ENCODE results near the gene NT5DC2.
A peak's percentile ranks its signal among the peaks of the same experiment; 100 is the strongest.
"Not testable (repeated sequence)": the region's sequence is repeated elsewhere in the genome, so short reads cannot be mapped to it uniquely, and the experiment has no call there.

Gene NT5DC2

GRCh38 chr3:52537165-52537620 lies 3.5 kb upstream of the NT5DC2 start:
- DNase-seq, result no peak

GRCh38 chr3:52536369-52537164 lies 2.9 kb upstream of the NT5DC2 start, which contains the start of gene UQCC5:
UQCC5 (plus strand) TSS chr3:52536605; CDS start chr3:52536756, 151 bp downstream.
- DNase-seq, result peak; percentile 99

DNA sequence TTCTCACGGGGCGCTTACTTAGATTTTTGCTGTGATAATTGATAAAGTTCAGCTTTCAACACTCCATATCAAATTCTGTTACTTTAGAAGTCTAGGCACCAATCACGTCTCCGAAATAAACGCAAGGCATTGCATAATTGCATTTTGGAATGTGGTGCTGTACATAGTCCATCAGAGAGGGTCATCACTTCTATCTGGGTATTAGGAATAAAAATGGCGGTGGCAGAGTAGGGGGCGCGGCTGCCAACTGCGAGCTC lies 2.4 kb upstream of the NT5DC2 start:
- no peak for DNase-seq

DNA sequence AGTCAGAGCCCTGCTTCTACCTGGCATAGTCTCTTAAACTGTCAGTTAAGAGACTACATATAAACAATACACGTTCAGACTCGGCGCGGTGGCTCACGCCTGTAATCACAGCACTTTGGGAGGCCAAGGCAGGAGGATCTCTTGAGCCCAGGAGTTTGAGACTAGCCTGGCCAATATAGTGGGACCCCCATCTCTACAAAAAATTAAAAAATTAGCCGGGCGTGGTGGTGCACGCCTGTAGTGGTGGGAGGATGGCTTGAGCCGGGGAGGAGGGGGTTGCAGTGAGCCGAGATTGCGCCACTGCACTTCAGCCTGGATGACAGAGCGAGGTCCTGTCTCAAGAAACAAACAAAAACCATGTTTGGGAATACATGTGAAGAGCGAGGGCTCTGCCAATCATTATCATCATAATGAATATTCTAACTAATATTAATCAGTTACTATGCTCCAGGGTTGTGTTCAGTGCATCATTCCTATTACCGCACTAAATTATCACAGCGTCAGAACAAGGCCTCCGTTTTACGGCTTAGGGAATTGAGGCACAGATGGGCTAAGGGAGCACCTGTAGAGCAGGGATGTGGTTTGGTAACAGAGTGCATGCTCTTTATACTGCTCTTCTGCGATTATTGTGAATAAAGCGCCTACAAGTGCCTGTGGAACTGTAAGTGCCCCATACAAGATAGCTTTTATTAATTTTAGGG lies 1.9 kb upstream of the NT5DC2 start:
- DNase-seq, result peak; percentile 3

- DNase-seq, result peak; percentile 4
These were observed 875 bp upstream of the NT5DC2 start for GRCh38 chr3:52534281-52535183.

DNA sequence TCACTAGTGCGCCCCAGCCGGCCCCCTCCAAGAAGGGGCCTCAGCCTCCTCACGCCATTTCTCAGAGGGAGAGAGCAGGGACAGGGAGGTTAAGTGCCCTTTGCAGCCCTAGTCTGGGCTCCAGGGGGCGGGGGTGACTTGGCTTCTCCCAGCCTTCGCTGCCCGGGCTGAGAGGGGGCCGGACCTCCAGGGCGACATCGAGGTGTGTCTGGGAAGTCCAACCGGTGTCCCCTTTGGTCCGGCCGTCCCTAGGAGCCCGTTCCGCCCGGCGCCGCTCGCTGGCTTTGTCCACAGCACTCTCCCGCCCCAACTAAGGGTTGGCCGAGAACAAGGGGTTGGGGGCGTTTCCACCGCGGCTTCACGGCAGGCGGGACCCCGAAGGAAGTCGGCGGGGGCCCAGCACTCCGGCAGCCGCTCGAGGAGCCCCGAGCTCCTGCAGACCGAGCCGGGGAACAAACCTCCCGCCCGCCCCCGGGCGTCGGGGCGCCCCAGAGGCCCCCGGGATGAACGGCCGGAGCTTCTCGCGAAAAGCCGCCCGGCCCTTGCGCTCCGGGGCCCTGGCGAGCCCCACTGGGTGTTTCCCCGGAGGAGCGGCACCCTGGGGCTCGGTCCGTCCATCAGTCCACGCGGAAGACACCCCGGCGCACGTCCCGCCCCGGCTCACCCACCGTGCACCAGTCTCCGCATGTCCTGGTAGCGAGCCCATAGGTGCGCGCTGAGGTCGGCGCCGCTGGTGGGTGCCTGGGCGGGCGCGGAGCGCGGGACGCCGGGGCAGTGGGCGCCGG lies 627 bp downstream of the NT5DC2 start:
- peak; percentile 50 for DNase-seq

GRCh38 chr3:52532517-52532837 lies 1.2 kb downstream of the NT5DC2 start:
- DNase-seq, result peak; percentile 32

DNA sequence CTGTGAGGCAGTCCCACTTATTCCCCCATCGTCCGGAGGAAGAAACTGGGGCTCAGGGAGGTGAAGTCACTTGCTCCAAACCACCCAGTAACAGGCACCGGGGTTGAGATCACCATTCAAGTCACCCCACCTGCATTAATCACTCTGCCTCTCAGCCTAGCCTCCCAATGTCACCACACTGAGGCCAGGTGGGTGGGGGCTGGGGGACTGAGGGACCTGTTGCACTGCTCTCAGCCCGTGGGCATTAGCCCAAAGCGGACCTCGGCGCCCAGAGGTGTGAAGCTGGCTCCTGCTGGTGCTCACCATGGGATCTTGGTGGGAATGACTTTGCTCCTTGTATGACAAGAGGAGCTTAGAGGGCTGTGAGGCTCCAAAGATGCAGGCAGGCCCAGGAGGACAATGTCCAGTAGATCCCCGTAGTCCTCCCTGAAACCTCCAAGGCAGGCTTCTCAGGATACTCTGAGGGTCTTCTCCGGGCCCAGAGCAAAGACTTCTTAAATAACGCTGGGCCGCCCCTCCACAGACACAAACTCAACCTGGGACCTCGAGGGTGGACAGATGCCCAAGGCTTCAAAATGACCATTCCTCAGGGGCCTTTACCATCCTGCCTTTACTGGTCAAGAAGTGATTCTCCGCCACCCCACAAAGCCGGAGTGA lies 1.7 kb downstream of the NT5DC2 start:
- no peak for DNase-seq

DNA sequence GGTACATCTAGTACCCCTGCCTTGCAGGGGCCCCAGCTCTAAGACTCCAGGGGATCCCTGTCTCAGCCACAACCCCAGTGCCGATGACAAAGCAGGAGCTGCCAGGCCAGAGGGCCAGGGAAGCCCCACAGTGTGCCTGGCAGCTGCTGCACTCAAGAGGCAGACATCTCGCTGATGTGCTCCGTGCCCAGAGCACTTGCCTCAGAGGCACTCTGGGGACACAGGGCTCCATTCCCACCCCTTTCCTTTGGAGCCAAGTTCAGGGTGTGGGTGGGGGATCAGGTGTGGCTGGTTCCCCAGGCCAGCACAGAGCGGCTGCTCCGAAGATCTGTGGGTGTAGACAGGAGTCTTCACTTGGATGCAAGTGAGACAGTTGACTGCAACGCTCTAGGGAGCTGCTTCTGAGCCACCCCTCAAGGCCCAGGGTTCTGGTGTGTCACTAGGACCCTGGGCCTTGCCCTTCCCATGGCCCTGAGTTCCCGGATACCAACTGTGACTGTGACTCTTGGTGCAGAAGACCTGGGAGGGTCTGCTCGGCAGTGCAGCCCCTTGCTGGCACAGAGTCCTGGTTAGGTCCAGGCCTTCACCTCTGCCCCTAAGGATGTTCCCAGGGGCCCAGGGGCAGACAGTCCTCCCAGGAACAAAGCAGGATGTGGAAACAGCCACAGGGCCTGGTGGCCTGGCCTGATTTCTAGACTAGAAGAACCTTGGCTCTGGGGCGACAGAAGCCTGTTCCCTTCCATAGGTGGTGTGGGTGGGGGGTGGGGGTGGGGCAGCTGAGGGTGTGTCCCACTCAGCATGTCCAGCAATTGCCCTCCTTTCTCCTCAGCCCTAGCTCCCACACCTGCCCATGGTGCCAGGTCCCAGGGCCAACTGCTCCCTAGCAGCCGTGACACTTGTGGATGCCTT lies 2.5 kb downstream of the NT5DC2 start:
- no peak for DNase-seq

GRCh38 chr3:52529376-52530333 lies 4.0 kb downstream of the NT5DC2 start:
- DNase-seq, result no peak

DNA sequence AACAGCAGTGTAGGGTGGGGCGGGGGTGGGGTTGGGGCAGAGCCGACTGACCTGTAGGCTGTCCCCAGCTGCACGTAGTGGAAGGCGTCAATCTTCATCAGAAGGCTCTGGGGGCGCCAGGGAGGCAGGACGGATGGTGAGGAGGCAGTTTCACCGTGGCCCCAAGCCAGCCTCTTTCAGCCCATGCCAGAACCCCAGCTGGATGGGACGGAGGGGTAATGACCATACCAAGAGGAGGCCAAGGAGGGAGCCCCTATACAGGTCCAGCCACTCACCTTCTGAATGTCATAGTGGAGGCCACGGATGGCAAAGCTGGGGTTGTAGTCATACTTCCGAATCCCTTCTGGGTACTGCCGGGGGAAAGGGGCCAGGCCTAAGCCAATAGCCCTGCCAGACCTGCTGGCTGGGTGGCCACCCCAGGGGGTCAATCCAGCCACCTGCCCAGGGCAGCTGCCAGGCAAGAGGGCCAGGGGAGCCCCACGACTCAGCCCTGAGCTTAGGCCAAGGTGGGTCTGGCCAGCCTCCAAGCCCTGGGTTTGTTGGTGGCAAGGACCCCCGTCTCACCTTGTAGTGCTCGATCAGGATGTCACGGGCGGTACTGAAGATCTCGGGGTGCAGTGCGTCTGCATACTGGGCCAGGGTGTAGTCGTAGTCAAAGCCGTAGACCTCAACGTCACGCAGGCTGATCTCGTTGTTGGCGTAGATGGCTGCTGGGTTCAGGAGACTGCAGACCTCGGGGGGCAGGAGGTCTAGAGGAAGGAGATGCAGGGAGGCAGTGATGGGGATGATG lies 4.9 kb downstream of the NT5DC2 start:
- DNase-seq, result no peak

DNA sequence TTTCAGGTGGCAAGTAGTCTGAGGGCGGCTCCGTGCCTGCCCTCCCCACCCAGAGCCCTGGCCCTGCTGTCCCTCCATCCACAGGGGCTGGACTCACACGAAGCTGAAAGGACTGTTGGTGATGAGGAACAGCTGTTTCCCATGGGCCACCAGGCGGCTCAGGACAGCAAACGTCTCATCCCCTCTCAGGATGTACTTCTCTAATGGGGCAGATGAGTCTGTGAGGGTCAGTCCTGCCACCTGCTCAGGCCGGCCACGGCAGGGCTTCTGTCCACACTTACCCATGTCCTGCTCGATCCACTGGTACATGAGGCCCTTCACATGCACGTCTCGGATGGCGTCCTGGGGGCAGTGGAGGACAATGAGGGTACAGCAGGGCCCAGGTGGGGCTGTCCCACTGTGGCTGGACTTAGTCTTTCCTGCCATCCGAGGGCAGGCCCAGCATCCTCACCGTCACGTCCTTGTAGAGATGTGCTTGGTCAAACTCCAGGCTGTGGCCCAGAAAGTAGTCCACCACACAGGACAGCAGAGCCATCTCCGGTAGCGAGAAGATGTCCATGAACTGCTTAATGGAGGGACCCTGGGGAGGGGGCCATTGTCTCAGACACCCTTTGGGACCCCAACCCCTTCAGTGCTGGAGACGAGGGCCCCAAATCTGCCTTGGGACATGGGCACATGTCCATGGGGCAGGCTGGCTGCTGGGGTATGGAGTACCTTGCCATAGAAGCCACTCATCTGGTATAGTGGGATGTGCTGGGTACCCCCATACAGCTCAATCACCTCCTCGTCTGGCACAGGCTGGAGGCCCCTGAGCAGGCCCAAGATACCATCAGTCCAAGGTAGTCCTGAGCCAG lies 5.7 kb downstream of the NT5DC2 start:
- DNase-seq, result no peak

DNA sequence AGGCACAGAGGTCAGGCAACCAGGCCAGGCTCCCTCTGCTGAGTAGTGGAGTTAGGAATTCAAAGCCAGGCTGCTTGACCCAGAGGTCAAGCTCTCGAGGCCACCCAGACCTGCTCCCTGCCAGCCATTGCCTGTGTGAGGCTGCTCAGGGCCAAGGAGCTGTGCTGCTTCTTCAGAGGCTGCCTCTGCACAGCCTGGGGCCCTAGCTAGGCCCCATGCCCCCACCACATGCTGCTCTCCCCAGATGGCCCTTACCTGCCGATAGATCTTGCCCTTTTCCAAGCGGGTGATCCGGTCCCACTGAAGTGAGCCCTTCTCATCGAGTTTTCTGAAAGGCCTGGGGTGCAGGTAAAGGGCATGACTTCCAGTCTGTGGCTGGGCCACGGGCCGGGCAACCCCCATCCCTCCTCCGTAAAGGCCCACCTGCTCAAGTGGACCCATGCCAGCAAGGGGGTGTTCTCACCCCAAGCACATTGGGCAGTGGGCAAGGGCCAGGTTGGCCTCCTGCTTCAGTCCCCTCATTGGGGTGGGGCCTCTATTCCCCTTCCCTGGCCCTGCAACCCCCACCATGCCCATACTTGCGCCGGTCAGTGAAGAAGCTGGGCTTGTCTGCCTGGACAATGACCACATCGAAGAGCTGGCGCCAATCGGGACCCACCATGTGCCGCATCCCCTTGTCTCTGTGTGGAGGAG lies 6.5 kb downstream of the NT5DC2 start:
- DNase-seq, result no peak

DNA sequence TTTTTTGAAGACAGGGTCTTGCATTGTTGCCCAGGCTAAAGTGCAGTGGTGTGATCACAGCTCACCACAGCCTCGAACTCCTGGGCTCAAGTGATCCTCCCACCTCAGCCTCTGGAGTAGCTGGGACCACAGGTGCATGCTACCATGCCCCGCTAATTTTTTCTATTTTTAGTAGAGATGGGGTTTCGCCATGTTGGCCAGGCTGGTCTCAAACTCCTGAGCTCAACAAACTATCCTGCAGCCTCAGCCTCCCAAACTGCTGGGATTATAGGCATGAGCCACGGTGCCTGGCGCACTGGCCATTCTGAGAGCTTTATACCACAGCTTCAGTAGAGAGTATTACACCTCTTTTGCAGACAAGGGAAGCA lies 7.0 kb downstream of the NT5DC2 start:
- DNase-seq, result not testable (repeated sequence)

DNA sequence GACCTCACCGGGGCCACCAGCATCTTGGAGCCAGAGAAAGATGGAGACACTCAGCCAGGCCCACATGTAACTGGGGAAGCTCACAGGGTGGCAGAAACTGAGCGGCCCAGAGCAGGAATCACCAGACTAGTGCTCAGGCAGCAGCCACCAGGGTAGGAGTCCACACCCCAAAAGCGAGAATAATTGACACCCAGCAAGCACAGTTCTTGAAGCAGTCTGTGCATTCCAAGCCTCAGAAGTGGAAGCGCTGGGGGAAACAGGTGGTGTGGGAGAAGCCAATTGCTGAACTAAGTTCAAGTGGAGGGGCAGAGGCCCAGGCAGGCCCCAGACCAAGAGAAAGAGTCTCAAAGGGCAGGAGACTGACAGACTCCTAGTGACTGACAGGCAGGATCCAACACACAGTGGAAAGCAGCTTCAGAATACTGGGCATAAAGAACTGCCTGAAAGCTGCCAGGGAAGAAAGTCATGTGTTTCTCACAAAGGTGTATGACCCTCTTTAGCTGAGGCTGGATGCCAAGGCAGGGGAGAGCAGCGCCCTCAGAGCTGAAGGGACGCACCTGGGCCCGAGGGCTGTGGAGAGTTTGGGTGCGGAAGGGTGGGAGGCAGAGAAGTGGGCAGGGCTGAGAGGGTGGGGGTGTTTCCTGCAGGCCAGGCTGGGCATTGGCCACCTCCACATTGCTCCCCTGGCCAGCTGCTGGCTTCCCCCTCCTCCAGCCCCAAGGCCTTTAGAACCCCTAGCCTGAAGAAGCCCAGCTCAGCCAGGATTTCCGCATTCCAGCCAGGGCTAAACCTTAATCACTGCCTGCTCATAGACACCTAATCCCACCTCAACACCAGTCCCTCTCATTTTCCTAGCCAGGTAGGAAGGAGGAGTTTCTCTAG lies 7.7 kb downstream of the NT5DC2 start:
- no peak for DNase-seq

All from stimulated activated CD4-positive, alpha-beta T cell treated with anti-CD3 and anti-CD28 coated beads, Interleukin-15, amount 100 ng/mL, for 24 hours (primary cell).